PC-9 (cell line): ENCODE results near the gene NAA40.
"Not testable (repeated sequence)": the region's sequence is repeated elsewhere in the genome, so short reads cannot be mapped to it uniquely, and the experiment has no call there.

Experiments used
- EZH2 ChIP-seq: fragments of 200-600 bp; sonication (generic); IDR thresholded peaks from 2 replicates; pipeline ENCODE4 v1.8.0; 2017; ENCODE audit warnings: antibody characterized with exemption, low read depth
- TF ChIP-seq, protein P1 (sequence below): fragments of 200-600 bp; sonication (generic); conservative IDR thresholded peaks from 2 replicates; pipeline ENCODE4 v1.6.1; 2017; ENCODE audit warnings: mixed run types, antibody characterized with exemption, mild to moderate bottlenecking, moderate library complexity

DNA sequence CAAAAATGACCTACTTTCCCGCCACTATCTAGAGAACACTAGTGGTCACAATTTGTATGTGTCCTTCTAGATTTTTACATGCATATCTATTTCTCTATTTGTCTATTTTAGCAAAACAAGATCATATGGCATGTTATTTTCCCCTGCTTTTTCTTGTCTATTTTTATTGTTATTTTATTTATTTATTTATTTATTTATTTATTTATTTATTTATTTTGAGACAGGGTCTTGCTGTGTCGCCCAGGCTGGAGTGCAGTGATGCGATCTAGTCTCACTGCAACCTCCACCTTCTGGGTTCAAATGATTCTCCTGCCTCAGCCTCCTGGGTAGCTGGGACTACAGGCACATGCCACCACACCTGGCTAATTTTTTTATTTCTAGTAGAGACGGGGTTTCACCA is 25.1 kb downstream of the NAA40 start:
- TF ChIP-seq, protein P1, sequence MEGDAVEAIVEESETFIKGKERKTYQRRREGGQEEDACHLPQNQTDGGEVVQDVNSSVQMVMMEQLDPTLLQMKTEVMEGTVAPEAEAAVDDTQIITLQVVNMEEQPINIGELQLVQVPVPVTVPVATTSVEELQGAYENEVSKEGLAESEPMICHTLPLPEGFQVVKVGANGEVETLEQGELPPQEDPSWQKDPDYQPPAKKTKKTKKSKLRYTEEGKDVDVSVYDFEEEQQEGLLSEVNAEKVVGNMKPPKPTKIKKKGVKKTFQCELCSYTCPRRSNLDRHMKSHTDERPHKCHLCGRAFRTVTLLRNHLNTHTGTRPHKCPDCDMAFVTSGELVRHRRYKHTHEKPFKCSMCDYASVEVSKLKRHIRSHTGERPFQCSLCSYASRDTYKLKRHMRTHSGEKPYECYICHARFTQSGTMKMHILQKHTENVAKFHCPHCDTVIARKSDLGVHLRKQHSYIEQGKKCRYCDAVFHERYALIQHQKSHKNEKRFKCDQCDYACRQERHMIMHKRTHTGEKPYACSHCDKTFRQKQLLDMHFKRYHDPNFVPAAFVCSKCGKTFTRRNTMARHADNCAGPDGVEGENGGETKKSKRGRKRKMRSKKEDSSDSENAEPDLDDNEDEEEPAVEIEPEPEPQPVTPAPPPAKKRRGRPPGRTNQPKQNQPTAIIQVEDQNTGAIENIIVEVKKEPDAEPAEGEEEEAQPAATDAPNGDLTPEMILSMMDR = not testable (repeated sequence)
- not testable (repeated sequence) for TF ChIP-seq EZH2
